Activated CD8-positive, alpha-beta T cell treated with anti-CD3 and anti-CD28 coated beads for 36 hours (primary cell): ENCODE data around the gene ARHGDIB. TPM values are rescaled to one million over a fixed set of nuclear protein-coding genes. Genes with fewer than 3 reads are reported as not detected.
A peak's percentile ranks its signal among the peaks of the same experiment; 100 is the strongest.

Source experiments
- ATAC-seq: fragments of 200-7000 bp; cut with Tn5 transposase; one replicate; pipeline ENCODE4 v1.10.0; 2021; ENCODE audit warnings: mild to moderate bottlenecking, moderate library complexity
- CTCF ChIA-PET: fragments of 350-600 bp; sonication (Branson Sonifier 250); formaldehyde crosslinking; loops from one replicate; lab custom pipeline; 2021; ENCODE audit warnings: antibody characterized with exemption; lab: Charles Lee
- POLR2A ChIA-PET: fragments of 350-600 bp; sonication (Branson Sonifier 250); formaldehyde crosslinking; loops from one replicate; lab custom pipeline; 2021; ENCODE audit warnings: antibody characterized with exemption; lab: Charles Lee
- DNase-seq: peaks from one replicate; pipeline ENCODE4 v3.0.0-alpha.2; 2020
- H3K27ac Mint-ChIP-seq: one replicate; pipeline ENCODE4 v1.8.0; 2021; ENCODE audit warnings: mild to moderate bottlenecking, mixed read lengths
- H3K27me3 Mint-ChIP-seq: one replicate; pipeline ENCODE4 v1.8.0; 2021; ENCODE audit warnings: mixed read lengths
- H3K36me3 Mint-ChIP-seq: one replicate; pipeline ENCODE4 v1.8.0; 2021; ENCODE audit warnings: low read depth, mixed read lengths
- H3K4me1 Mint-ChIP-seq: one replicate; pipeline ENCODE4 v1.8.0; 2021; ENCODE audit warnings: low read depth, mixed read lengths
- H3K4me3 Mint-ChIP-seq: one replicate; pipeline ENCODE4 v1.8.0; 2021; ENCODE audit warnings: mild to moderate bottlenecking, moderate library complexity, mixed read lengths
- H3K9me3 Mint-ChIP-seq: one replicate; pipeline ENCODE4 v1.8.0; 2021; ENCODE audit warnings: mixed read lengths
- intact Hi-C: fragments of 100-400 bp; cut with micrococcal nuclease; formaldehyde crosslinking; loops from one replicate; pipeline ENCODE4 v1.10.0; 2022
- total RNA-seq, 2 experiments: library from RNA; stranded (reverse); gene quantifications; one replicate each; pipeline ENCODE4 v1.2.3, GENCODE V29; 2021
- TF ChIP-seq, protein P1 (sequence below): fragments of 200-600 bp; IDR thresholded peaks from one replicate; pipeline ENCODE4 v1.8.0; 2022; ENCODE audit warnings: antibody characterized with exemption, mild to moderate bottlenecking

ARHGDIB gene
- total RNA-seq, 2 experiments from 2014 or later = 765 to 771 TPM

DNA sequence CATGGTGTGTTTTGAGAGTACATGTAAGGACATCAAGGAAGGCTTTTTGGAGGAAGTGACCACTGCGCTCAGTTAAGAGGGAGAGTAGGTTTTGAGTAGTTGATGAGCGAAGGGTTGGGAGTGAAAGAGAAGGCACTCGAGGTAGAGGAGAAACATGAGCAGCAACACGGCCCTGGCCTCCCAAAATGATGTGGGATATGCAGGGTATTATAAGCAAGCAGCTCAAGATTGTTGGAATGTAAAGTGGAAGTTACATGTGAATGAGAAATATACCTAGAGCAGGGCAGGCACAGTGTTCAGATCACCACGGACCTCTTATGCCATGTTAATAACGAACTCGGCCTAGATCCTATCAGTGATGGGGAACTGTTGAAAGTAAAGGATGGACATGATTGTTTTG is 2.1 kb upstream of the ARHGDIB start:
- ChIA-PET POLR2A (interaction anchor here (1.1 to 1.2 kb wide), 2 partner anchors 27 to 191 kb away, joined by 3 read pairs; no protein-coding TSS in a partner anchor), CTCF (no interaction called here)
- Mint-ChIP-seq H3K4me1 (peaks cover 36% of the 10 kb centered on the region), H3K27me3 (no peaks in the 10 kb centered on the region), H3K36me3 (peaks cover 27% of the 10 kb centered on the region), H3K4me3 (peak overlapping the region; percentile 15), H3K9me3 (no peaks in the 10 kb centered on the region), H3K27ac (peak overlapping the region; percentile 97)
- TF ChIP-seq, protein P1, sequence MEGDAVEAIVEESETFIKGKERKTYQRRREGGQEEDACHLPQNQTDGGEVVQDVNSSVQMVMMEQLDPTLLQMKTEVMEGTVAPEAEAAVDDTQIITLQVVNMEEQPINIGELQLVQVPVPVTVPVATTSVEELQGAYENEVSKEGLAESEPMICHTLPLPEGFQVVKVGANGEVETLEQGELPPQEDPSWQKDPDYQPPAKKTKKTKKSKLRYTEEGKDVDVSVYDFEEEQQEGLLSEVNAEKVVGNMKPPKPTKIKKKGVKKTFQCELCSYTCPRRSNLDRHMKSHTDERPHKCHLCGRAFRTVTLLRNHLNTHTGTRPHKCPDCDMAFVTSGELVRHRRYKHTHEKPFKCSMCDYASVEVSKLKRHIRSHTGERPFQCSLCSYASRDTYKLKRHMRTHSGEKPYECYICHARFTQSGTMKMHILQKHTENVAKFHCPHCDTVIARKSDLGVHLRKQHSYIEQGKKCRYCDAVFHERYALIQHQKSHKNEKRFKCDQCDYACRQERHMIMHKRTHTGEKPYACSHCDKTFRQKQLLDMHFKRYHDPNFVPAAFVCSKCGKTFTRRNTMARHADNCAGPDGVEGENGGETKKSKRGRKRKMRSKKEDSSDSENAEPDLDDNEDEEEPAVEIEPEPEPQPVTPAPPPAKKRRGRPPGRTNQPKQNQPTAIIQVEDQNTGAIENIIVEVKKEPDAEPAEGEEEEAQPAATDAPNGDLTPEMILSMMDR = no peak
- DNase-seq (no peak), ATAC-seq (no peak)
- intact Hi-C loops = loop anchor here (5.0 kb wide), 1 partner anchor 81 kb away; no protein-coding TSS in a partner anchor

DNA sequence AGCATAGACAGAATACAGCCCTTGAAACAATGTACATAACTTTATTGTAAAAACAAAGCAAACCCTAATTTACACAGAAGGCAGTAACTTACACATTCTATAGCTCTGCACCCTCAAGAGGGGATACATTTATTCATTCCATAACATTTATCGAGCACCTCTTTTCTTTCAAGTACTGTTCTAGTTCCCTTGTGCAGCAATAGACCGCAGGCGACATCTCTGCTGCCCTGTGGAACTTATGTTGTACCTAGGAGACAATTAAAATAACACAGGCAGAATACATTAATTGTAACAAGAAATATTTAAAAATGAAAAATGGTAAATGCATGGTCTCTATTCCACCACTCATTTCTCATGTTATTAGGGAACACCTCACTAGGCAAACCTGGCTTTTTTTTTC is 1.4 kb upstream of the ARHGDIB start:
- TF ChIP-seq, protein P1 = no peak
- no peaks in the 10 kb centered on the region for H3K27me3 Mint-ChIP-seq
- H3K9me3 Mint-ChIP-seq = no peaks in the 10 kb centered on the region
- peak overlapping the region; percentile 97 for H3K27ac Mint-ChIP-seq
- intact Hi-C loops = loop anchor here (5.0 kb wide), 1 partner anchor 80 kb away; no protein-coding TSS in a partner anchor
- DNase-seq (no peak), ATAC-seq (no peak)
- H3K4me1 Mint-ChIP-seq = peaks cover 39% of the 10 kb centered on the region
- peaks cover 34% of the 10 kb centered on the region for H3K36me3 Mint-ChIP-seq
- peak overlapping the region; percentile 94 for H3K4me3 Mint-ChIP-seq
- CTCF ChIA-PET = interaction anchor here (1.2 kb wide), 1 partner anchor 190 kb away, joined by 4 read pairs; no protein-coding TSS in a partner anchor
- POLR2A ChIA-PET = interaction anchor here (1.1 to 7.2 kb wide), 8 partner anchors 10 to 190 kb away, joined by 3 to 41 read pairs (median 4); partner anchors contain the start of gene PDE6H

DNA sequence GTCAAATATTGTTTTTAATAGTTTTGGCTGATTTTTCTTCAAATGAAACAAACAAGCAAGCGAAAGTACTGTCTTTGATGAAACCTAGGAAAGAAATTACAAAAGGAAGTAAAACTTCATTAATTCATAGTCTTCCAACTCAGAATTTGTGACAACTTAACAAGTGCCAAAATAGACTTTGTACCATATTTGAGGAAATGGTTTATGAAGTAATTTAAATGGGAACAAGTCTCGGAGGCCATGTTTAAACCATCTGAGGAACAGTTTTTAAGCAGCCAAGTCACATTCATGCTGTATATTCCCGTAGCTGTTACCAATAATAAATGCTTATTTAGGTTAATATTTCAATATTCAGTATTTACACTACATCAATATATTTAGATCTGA is 745 bp upstream of the ARHGDIB start:
- H3K9me3 Mint-ChIP-seq = no peaks in the 10 kb centered on the region
- DNase-seq (no peak), ATAC-seq (no peak)
- TF ChIP-seq, protein P1 = no peak
- peaks cover 40% of the 10 kb centered on the region for H3K4me1 Mint-ChIP-seq
- intact Hi-C loops = loop anchor here (5.0 kb wide), 1 partner anchor 80 kb away; no protein-coding TSS in a partner anchor
- H3K27ac Mint-ChIP-seq = peak overlapping the region; percentile 97
- H3K4me3 Mint-ChIP-seq = peak overlapping the region; percentile 94
- POLR2A ChIA-PET = interaction anchor here (0.8 to 7.2 kb wide), 15 partner anchors 9 to 192 kb away, joined by 3 to 41 read pairs (median 4); partner anchors contain the start of gene PDE6H
- no peaks in the 10 kb centered on the region for H3K27me3 Mint-ChIP-seq
- CTCF ChIA-PET = interaction anchor here (0.6 to 1.2 kb wide), 5 partner anchors 16 to 563 kb away, joined by 3 to 4 read pairs (median 3); no protein-coding TSS in a partner anchor
- peaks cover 38% of the 10 kb centered on the region for H3K36me3 Mint-ChIP-seq

DNA sequence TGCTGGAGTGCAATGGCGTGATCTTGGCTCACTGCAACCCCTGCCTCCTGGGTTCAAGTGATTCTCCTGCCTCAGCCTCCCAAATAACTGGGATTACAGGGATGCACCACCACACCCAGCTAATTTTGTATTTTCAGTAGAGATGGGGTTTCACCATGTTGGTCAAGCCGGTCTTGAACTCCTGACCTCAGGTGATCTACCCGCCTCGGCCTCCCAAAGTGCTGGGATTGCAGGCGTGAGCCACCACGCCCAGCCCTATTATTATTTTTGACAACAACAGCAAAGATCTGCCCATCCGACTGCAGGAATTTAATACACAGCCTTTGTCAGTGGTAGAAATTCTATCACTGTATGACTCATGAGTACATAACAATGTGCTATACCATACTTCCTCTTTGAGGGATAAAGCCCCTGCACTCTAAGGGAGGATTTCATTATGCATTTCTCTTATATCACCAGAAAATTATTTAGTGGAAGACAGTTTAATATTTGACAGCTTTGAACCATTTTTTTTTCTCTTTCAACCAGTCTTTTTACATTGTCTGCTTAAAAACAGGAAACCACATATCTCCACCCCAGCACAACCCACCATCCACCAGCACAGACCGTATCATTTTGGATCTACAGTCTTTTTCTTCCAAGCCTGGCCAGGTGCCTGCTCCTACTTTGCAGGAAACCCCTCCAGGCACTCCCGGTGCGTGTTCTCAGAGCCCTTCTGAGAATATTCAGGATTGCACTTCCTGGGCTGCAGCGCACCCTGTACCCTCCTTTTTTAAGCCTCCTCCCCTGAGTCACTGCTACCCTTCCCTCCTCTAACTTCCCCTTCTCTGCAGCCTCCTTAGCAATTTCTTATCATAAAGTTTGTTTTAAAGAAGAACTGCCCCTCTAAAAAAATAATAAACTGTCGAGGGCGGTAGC is 594 bp downstream of the ARHGDIB start:
- Mint-ChIP-seq H3K4me1 (peaks cover 44% of the 10 kb centered on the region), H3K9me3 (no peaks in the 10 kb centered on the region), H3K27me3 (no peaks in the 10 kb centered on the region), H3K4me3 (peak overlapping the region; percentile 94), H3K36me3 (peaks cover 50% of the 10 kb centered on the region), H3K27ac (peak overlapping the region; percentile 97)
- TF ChIP-seq, protein P1 = no peak
- intact Hi-C loops = loop anchor here (2.0 to 5.0 kb wide), 3 partner anchors 14 to 186 kb away; a partner anchor contains a TSS
- ChIA-PET POLR2A (interaction anchor here (0.8 to 7.2 kb wide), 14 partner anchors 10 to 191 kb away, joined by 3 to 41 read pairs (median 4); partner anchors contain the start of gene PDE6H), CTCF (interaction anchor here (0.8 to 1.2 kb wide), 3 partner anchors 20 to 34 kb away, joined by 3 read pairs; no protein-coding TSS in a partner anchor)
- ATAC-seq = peak; percentile 45
- DNase-seq = peak; percentile 51
